ENCODE data around the gene PRADC1.

DNA sequence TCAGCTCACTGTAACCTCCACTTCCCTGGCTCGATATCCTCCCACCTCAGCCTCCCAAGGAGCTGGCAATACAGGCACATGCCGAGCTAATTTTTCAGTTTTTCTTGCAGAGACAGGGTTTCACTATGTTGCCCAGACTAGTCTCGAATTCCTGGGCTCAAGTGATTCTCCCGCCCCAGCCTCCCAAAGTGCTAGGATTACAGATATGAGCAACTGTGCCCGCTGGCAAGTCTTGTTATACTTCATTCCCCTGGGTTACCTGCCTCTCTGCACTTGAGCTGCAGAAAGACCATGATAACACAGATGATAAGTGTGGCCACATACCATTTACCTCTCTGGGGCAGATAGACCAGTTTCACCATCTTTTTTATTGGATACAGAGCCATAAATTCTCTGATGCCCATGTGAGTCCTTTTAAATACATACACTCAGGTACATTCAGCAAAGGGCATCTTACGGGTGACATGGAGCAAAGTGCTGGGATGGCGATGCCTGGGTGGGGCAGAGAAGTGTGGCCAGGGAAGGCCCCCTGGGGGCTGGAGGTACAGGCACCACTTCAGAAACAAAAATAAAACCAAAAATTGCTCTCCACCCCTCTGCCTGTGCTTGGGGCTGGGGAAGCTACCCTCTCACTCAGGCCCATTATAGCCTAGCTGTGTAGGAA, 21.4 kb upstream of the PRADC1 start:
- TF ChIP-seq, protein P1, sequence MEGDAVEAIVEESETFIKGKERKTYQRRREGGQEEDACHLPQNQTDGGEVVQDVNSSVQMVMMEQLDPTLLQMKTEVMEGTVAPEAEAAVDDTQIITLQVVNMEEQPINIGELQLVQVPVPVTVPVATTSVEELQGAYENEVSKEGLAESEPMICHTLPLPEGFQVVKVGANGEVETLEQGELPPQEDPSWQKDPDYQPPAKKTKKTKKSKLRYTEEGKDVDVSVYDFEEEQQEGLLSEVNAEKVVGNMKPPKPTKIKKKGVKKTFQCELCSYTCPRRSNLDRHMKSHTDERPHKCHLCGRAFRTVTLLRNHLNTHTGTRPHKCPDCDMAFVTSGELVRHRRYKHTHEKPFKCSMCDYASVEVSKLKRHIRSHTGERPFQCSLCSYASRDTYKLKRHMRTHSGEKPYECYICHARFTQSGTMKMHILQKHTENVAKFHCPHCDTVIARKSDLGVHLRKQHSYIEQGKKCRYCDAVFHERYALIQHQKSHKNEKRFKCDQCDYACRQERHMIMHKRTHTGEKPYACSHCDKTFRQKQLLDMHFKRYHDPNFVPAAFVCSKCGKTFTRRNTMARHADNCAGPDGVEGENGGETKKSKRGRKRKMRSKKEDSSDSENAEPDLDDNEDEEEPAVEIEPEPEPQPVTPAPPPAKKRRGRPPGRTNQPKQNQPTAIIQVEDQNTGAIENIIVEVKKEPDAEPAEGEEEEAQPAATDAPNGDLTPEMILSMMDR (IDR thresholded peaks at IDR 0.05), result no peak
- TF ChIP-seq POLR2A (IDR thresholded peaks at IDR 0.05) (no peak), POLR2AphosphoS5 (IDR thresholded peaks at IDR 0.05) (no peak)

All from breast epithelium (tissue), 3 donors.